Measurements from ENCODE around the gene GAL.
"Not testable (repeated sequence)": the region's sequence is repeated elsewhere in the genome, so short reads cannot be mapped to it uniquely, and the experiment has no call there.

The GAL gene, protein sequence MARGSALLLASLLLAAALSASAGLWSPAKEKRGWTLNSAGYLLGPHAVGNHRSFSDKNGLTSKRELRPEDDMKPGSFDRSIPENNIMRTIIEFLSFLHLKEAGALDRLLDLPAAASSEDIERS

DNA sequence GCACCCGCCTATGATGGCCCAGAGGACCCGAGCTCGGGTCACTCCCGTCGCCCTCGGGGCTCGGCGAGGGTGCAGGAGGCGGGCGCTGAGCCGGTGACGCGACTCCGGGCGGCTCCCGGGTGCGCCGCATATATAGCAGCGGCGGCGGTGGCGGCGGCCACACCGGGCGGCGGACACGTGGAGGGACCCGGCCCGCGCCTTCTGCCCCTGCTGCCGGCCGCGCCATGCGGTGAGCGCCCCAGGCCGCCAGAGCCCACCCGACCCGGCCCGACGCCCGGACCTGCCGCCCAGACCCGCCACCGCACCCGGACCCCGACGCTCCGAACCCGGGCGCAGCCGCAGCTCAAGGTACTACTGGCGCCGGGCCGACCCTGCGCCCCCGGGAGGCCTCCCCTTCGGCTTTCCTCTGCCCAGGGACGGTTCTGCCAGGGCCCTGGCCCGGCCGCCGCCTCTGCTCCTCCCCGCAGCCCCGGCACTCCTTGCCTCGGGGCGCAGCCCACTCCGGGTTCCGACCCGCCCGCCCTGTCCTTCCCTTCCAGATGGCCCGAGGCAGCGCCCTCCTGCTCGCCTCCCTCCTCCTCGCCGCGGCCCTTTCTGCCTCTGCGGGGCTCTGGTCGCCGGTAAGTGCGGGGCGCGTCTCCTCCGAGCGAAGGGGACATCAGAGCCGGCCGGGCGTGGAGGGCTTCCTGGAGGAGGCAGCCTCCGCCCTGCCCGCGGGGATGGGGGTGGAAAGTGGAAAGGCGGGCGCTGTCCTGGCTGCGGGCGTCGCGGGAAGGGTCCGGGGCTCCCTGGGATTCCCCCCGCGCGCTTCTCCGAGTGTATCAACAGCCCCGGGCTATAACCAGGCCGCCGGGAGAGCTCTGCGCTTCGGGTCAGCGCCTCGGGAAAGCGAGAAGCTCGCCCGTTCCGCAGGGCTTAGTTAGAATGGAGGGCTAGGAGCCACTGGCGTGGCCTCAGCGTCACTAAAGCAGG, at the start of gene GAL:
Gene GAL (plus strand): TSS at position 160 of the 972 bp plus-strand sequence. CDS start 380 bp downstream, at position 540.
- Mint-ChIP-seq H3K27me3 (peaks cover 48% of the 10 kb centered on the region), H3K4me1 (ENCODE audit: low read depth) (peaks cover 2% of the 10 kb centered on the region), H3K27ac (no peak within 1 kb of the TSS), H3K9me3 (no peaks in the 10 kb centered on the region), H3K36me3 (ENCODE audit: low read depth) (no peaks in the 10 kb centered on the region), H3K4me3 (peak within 1 kb of the TSS; percentile 51)
- peak; percentile 47 for DNase-seq

GRCh38 chr11:68634606-68635005, 49.7 kb upstream of the GAL start:
- H3K4me1 Mint-ChIP-seq (ENCODE audit: low read depth); DNase-seq; H3K27ac Mint-ChIP-seq; H3K4me3 Mint-ChIP-seq; H3K9me3 Mint-ChIP-seq; H3K36me3 Mint-ChIP-seq (ENCODE audit: low read depth); H3K27me3 Mint-ChIP-seq: not testable (repeated sequence)

GRCh38 chr11:68635172-68635571, 49.2 kb upstream of the GAL start:
- not testable (repeated sequence) for H3K27me3 Mint-ChIP-seq; H3K4me3 Mint-ChIP-seq; H3K4me1 Mint-ChIP-seq (ENCODE audit: low read depth); H3K27ac Mint-ChIP-seq; H3K9me3 Mint-ChIP-seq; DNase-seq; H3K36me3 Mint-ChIP-seq (ENCODE audit: low read depth)

GRCh38 chr11:68635883-68636282, 48.5 kb upstream of the GAL start:
- not testable (repeated sequence) for H3K9me3 Mint-ChIP-seq; H3K36me3 Mint-ChIP-seq (ENCODE audit: low read depth); H3K27ac Mint-ChIP-seq; DNase-seq; H3K4me1 Mint-ChIP-seq (ENCODE audit: low read depth); H3K4me3 Mint-ChIP-seq; H3K27me3 Mint-ChIP-seq

DNA sequence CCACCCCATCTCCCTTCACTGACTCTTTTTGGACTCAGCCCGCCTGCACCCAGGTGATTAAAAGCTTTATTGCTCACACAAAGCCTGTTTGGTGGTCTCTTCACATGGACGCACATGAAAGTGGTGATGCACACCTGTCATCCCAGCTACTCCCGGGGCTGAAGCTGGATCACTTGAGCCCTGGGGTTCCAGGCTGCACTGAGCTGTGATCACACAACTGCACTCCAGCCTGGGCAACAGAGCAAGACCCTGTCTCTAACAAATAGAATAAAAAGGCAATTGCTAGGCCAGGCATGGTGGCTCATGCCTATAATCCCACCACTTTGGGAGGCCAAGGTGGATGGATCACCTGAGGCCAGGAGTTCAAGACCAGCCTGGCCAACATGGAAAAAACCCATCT, 45.0 kb upstream of the GAL start:
- peaks cover 11% of the 10 kb centered on the region for H3K27me3 Mint-ChIP-seq
- DNase-seq; H3K27ac Mint-ChIP-seq; H3K9me3 Mint-ChIP-seq; H3K36me3 Mint-ChIP-seq (ENCODE audit: low read depth); H3K4me1 Mint-ChIP-seq (ENCODE audit: low read depth); H3K4me3 Mint-ChIP-seq: not testable (repeated sequence)

GRCh38 chr11:68641880-68642279, 42.5 kb upstream of the GAL start:
- peaks cover 7% of the 10 kb centered on the region for H3K27me3 Mint-ChIP-seq
- H3K4me3 Mint-ChIP-seq, result no peak overlapping the region
- no peak for DNase-seq
- H3K9me3 Mint-ChIP-seq, result no peaks in the 10 kb centered on the region
- no peak overlapping the region for H3K27ac Mint-ChIP-seq
- no peaks in the 10 kb centered on the region for H3K36me3 Mint-ChIP-seq (ENCODE audit: low read depth)
- H3K4me1 Mint-ChIP-seq (ENCODE audit: low read depth), result no peaks in the 10 kb centered on the region

DNA sequence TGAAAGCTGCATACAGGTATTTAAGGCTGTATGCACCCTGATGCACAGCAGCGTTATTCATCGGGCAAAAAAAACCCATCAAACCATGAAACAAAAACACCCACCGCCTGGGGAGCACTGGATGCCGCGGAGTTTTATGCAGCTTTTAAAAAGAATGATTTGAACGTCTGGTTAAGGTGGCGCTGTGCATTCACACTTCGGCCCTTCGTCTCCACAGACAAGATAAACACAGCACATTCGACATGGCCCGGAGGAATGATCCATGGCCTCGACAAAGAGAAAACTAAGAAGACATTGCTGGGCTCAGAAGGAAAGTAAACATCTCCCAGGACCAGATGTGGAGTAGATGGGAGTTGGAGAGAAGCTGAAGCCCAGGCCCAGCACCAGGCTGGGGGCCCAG, 40.8 kb upstream of the GAL start:
- no peak for DNase-seq
- peaks cover 14% of the 10 kb centered on the region for H3K27me3 Mint-ChIP-seq
- H3K4me3 Mint-ChIP-seq, result no peak overlapping the region
- peaks cover 7% of the 10 kb centered on the region for H3K9me3 Mint-ChIP-seq
- H3K36me3 Mint-ChIP-seq (ENCODE audit: low read depth), result no peaks in the 10 kb centered on the region
- no peaks in the 10 kb centered on the region for H3K4me1 Mint-ChIP-seq (ENCODE audit: low read depth)
- no peak overlapping the region for H3K27ac Mint-ChIP-seq

- Mint-ChIP-seq H3K36me3 (ENCODE audit: low read depth) (no peaks in the 10 kb centered on the region), H3K9me3 (peaks cover 7% of the 10 kb centered on the region), H3K27ac (no peak overlapping the region), H3K4me1 (ENCODE audit: low read depth) (no peaks in the 10 kb centered on the region), H3K4me3 (no peak overlapping the region), H3K27me3 (peaks cover 24% of the 10 kb centered on the region)
- DNase-seq, result no peak
Observed at GRCh38 chr11:68646832-68647231, 37.5 kb upstream of the GAL start.

GRCh38 chr11:68649851-68650555, 34.3 kb upstream of the GAL start:
- no peaks in the 10 kb centered on the region for H3K4me1 Mint-ChIP-seq (ENCODE audit: low read depth)
- H3K4me3 Mint-ChIP-seq, result no peak overlapping the region
- peaks cover 35% of the 10 kb centered on the region for H3K27me3 Mint-ChIP-seq
- DNase-seq, result no peak
- no peaks in the 10 kb centered on the region for H3K36me3 Mint-ChIP-seq (ENCODE audit: low read depth)
- no peak overlapping the region for H3K27ac Mint-ChIP-seq
- H3K9me3 Mint-ChIP-seq, result peaks cover 7% of the 10 kb centered on the region

DNA sequence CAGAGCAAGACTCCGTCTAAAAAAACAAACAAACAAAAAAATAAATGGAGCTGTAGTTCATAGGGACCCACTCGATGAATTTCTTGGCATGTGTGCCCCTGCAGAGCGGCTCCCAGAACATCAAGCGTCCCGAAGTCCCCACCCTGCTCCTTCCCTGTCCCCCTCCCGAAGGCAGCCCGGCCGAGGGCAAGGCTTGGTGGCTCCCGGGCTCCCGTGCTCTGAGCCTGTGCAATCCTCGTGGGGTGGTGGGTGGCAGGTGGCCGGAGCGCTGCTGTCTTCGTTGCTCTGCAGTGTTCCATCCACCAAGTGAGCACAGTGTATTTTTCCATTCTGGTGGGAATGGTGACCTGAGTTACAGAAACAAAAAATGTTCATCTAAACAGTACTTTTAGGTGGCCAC, 33.5 kb upstream of the GAL start:
- Mint-ChIP-seq H3K4me1 (ENCODE audit: low read depth) (no peaks in the 10 kb centered on the region), H3K27me3 (peaks cover 43% of the 10 kb centered on the region), H3K4me3 (no peak overlapping the region), H3K9me3 (peaks cover 7% of the 10 kb centered on the region), H3K36me3 (ENCODE audit: low read depth) (no peaks in the 10 kb centered on the region), H3K27ac (no peak overlapping the region)
- DNase-seq, result no peak

DNA sequence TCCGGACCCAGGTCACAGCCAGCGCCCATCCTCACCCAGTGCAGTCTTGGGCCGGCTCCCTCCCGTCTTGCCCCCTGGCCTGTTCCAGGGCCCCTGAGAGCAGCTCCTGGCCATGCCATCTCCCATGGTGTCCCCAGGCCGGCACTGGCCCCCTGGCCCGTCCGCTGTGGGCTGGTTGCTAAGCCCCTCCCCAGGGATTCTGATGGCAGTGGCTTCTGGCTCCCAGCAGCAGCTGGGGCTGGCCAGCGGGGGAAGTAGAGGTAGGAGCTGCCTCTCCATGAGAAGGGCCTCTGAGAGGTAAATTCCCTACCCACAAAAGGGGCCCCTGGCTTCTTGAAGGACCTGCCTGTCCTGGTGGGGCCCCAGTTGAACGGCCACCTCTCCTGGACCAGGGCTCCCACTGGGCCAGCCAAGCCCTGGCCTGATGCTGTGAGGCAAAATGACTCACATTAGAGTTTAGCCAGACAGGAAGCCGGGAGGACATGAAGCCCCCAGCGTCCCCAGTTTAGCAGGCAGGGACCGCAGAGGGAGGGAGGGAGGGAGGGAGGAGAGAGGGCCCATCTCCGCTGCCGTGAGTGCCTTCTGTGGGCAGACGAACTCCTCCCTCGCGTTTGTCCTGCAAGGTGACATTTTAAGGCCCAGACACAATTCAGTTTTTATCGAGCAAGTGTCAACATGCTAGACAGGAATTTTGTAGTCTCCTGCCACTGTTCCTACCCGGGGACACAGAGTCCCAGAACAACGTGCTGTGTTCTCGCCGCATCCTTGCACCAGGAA, 32.9 kb upstream of the GAL start:
- Mint-ChIP-seq H3K27me3 (peaks cover 46% of the 10 kb centered on the region), H3K4me3 (no peak overlapping the region), H3K27ac (no peak overlapping the region), H3K4me1 (ENCODE audit: low read depth) (no peaks in the 10 kb centered on the region), H3K9me3 (peaks cover 7% of the 10 kb centered on the region), H3K36me3 (ENCODE audit: low read depth) (no peaks in the 10 kb centered on the region)
- no peak for DNase-seq

DNA sequence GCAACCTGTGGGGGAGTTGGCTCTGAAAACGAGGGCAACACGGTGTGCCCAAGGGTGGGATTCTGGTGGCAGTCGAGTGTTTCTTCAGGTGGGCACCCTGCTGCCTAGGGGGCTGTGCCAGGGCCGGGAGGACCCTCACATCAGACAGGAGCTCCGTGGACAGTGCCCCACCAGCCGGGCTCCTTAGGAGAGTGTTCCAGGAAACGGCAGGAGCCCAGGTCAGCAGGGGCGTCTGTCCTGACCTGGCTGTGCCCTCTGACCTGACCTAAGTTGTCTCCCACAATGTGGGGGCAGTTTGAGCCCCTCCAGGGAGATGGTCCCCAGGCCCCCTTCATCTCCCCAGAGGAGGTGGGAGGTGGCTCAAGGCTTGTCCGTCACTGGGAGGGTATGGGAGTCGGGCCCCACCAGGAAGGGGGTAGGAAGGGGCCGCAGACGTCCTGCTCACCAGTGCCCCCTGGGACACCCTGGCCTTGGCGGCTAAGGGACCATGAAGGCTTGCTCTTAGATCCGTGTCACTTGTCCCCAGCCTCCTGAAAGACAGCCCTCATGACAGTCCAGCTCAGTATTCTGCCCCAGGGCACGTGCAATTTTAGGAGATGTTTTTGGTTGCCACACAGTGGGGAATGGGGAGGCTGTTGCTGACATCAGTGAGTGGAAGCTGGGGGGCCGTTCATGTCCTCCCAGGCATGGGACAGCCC, 32.2 kb upstream of the GAL start:
- H3K36me3 Mint-ChIP-seq (ENCODE audit: low read depth), result no peaks in the 10 kb centered on the region
- H3K9me3 Mint-ChIP-seq, result peaks cover 7% of the 10 kb centered on the region
- H3K4me1 Mint-ChIP-seq (ENCODE audit: low read depth), result no peaks in the 10 kb centered on the region

DNA sequence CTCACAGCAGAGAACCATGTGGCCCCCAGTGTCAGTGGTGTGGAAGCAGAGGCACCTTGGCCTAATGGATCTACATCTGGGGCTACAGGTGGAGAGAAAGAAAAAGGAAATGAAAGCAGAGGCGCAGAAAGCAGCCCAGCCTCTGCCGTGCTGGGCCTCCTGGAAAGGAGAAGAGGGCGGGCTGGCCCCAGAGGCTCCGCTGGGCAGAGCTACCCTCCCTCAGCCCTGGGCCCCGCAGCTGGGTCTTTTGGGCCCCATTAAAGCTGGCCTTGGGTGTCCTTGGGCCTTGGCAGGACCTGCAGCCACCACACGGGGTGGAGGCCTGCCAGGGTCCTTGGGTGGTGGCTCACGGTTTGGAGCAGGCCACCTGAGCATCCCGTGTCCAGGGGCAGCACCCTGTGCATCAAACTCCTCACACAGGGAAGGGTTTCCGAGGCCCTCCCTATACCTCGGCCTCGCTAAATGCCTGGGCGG, 31.6 kb upstream of the GAL start:
- no peaks in the 10 kb centered on the region for H3K4me1 Mint-ChIP-seq (ENCODE audit: low read depth)
- no peaks in the 10 kb centered on the region for H3K36me3 Mint-ChIP-seq (ENCODE audit: low read depth)
- DNase-seq, result no peak
- no peak overlapping the region for H3K4me3 Mint-ChIP-seq
- peaks cover 49% of the 10 kb centered on the region for H3K27me3 Mint-ChIP-seq
- H3K27ac Mint-ChIP-seq, result no peak overlapping the region
- peaks cover under 1% of the 10 kb centered on the region for H3K9me3 Mint-ChIP-seq

More for the DNA sequence above, 32.2 kb upstream of the GAL start:
- Mint-ChIP-seq H3K27me3 (peaks cover 53% of the 10 kb centered on the region), H3K4me3 (no peak overlapping the region), H3K27ac (no peak overlapping the region)
- DNase-seq, result no peak

Data from activated T-cell treated with anti-CD3 and anti-CD28 coated beads, Interleukin-2, amount 50 U/mL, for 24 hours (primary cell).